ENCODE data around the gene KAZN.
A peak's percentile ranks its signal among the peaks of the same experiment; 100 is the strongest.

KAZN gene

GRCh38 chr1:15146142-15146680 is 547.7 kb downstream of the KAZN start:
- H3K9me3 Mint-ChIP-seq, result no peaks in the 10 kb centered on the region
- DNase-seq (ENCODE audit: low spot score in 2 of 2) (no peak), ATAC-seq (ENCODE audit: low read depth) (no peak)
- no peaks in the 10 kb centered on the region for H3K36me3 Mint-ChIP-seq
- peaks cover 14% of the 10 kb centered on the region for H3K27me3 Mint-ChIP-seq
- H3K4me3 Mint-ChIP-seq, result no peak overlapping the region
- H3K4me1 Mint-ChIP-seq, result no peaks in the 10 kb centered on the region
- H3K27ac Mint-ChIP-seq, result no peak overlapping the region

GRCh38 chr1:15146971-15147376 is 548.5 kb downstream of the KAZN start:
- no peak for ATAC-seq (ENCODE audit: low read depth)
- no peaks in the 10 kb centered on the region for H3K36me3 Mint-ChIP-seq
- H3K27ac Mint-ChIP-seq, result no peak overlapping the region
- DNase-seq (ENCODE audit: low spot score in 2 of 2), result no peak
- peaks cover 14% of the 10 kb centered on the region for H3K27me3 Mint-ChIP-seq
- H3K4me1 Mint-ChIP-seq, result no peaks in the 10 kb centered on the region
- no peaks in the 10 kb centered on the region for H3K9me3 Mint-ChIP-seq
- no peak overlapping the region for H3K4me3 Mint-ChIP-seq

- DNase-seq (ENCODE audit: low spot score in 2 of 2) (no peak), ATAC-seq (ENCODE audit: low read depth) (no peak)
- Mint-ChIP-seq H3K36me3 (no peaks in the 10 kb centered on the region), H3K27ac (no peak overlapping the region), H3K4me3 (no peak overlapping the region), H3K9me3 (no peaks in the 10 kb centered on the region), H3K4me1 (no peaks in the 10 kb centered on the region), H3K27me3 (peaks cover 15% of the 10 kb centered on the region)
Observed at GRCh38 chr1:15148004-15148403, 549.5 kb downstream of the KAZN start.

GRCh38 chr1:15148475-15148874 is 550.0 kb downstream of the KAZN start:
- Mint-ChIP-seq H3K9me3 (no peaks in the 10 kb centered on the region), H3K4me1 (no peaks in the 10 kb centered on the region), H3K27me3 (peaks cover 16% of the 10 kb centered on the region), H3K36me3 (no peaks in the 10 kb centered on the region), H3K4me3 (no peak overlapping the region), H3K27ac (no peak overlapping the region)
- DNase-seq (ENCODE audit: low spot score in 2 of 2) (no peak), ATAC-seq (ENCODE audit: low read depth) (no peak)

GRCh38 chr1:15148941-15149340 is 550.5 kb downstream of the KAZN start:
- H3K27ac Mint-ChIP-seq, result no peak overlapping the region
- no peaks in the 10 kb centered on the region for H3K36me3 Mint-ChIP-seq
- DNase-seq (ENCODE audit: low spot score in 2 of 2) (no peak), ATAC-seq (ENCODE audit: low read depth) (no peak)
- H3K9me3 Mint-ChIP-seq, result no peaks in the 10 kb centered on the region
- H3K27me3 Mint-ChIP-seq, result peaks cover 16% of the 10 kb centered on the region
- no peaks in the 10 kb centered on the region for H3K4me1 Mint-ChIP-seq
- H3K4me3 Mint-ChIP-seq, result no peak overlapping the region

- H3K27me3 Mint-ChIP-seq, result peaks cover 21% of the 10 kb centered on the region
- DNase-seq (ENCODE audit: low spot score in 2 of 2), result no peak
- no peak for ATAC-seq (ENCODE audit: low read depth)
- H3K27ac Mint-ChIP-seq, result no peak overlapping the region
- no peak overlapping the region for H3K4me3 Mint-ChIP-seq
- no peaks in the 10 kb centered on the region for H3K9me3 Mint-ChIP-seq
- peaks cover 6% of the 10 kb centered on the region for H3K4me1 Mint-ChIP-seq
- no peaks in the 10 kb centered on the region for H3K36me3 Mint-ChIP-seq
Observed at GRCh38 chr1:15150376-15150775, 551.9 kb downstream of the KAZN start.

- DNase-seq (ENCODE audit: low spot score in 2 of 2) (no peak), ATAC-seq (ENCODE audit: low read depth) (no peak)
- no peak overlapping the region for H3K27ac Mint-ChIP-seq
- H3K4me1 Mint-ChIP-seq, result peaks cover 12% of the 10 kb centered on the region
- peaks cover 22% of the 10 kb centered on the region for H3K27me3 Mint-ChIP-seq
- no peaks in the 10 kb centered on the region for H3K36me3 Mint-ChIP-seq
- H3K9me3 Mint-ChIP-seq, result no peaks in the 10 kb centered on the region
- H3K4me3 Mint-ChIP-seq, result no peak overlapping the region
Observed at GRCh38 chr1:15151377-15151806, 552.9 kb downstream of the KAZN start.

GRCh38 chr1:15151871-15152270 is 553.4 kb downstream of the KAZN start:
- Mint-ChIP-seq H3K27me3 (peaks cover 22% of the 10 kb centered on the region), H3K36me3 (no peaks in the 10 kb centered on the region), H3K4me3 (no peak overlapping the region), H3K4me1 (peaks cover 12% of the 10 kb centered on the region), H3K27ac (no peak overlapping the region), H3K9me3 (no peaks in the 10 kb centered on the region)
- DNase-seq (ENCODE audit: low spot score in 2 of 2) (no peak), ATAC-seq (ENCODE audit: low read depth) (no peak)

GRCh38 chr1:15152318-15153183 is 554.1 kb downstream of the KAZN start:
- Mint-ChIP-seq H3K36me3 (no peaks in the 10 kb centered on the region), H3K4me1 (peaks cover 12% of the 10 kb centered on the region), H3K4me3 (peak overlapping the region; percentile 29), H3K27me3 (peaks cover 22% of the 10 kb centered on the region), H3K9me3 (no peaks in the 10 kb centered on the region), H3K27ac (no peak overlapping the region)
- DNase-seq (ENCODE audit: low spot score in 2 of 2) (no peak), ATAC-seq (ENCODE audit: low read depth) (no peak)

GRCh38 chr1:15153184-15153841 is 554.8 kb downstream of the KAZN start, which contains the start of gene TMEM51:
TMEM51 (plus strand) TSS chr1:15153747; CDS start chr1:15215088, 61,341 bp downstream.
- Mint-ChIP-seq H3K27me3 (peaks cover 19% of the 10 kb centered on the region), H3K36me3 (no peaks in the 10 kb centered on the region), H3K4me1 (peaks cover 12% of the 10 kb centered on the region), H3K27ac (no peak within 1 kb of the TSS), H3K9me3 (no peaks in the 10 kb centered on the region), H3K4me3 (peak within 1 kb of the TSS; percentile 63)
- no peak for ATAC-seq (ENCODE audit: low read depth)
- no peak for DNase-seq (ENCODE audit: low spot score in 2 of 2)

- H3K27ac Mint-ChIP-seq, result no peak overlapping the region
- DNase-seq (ENCODE audit: low spot score in 2 of 2), result no peak
- H3K27me3 Mint-ChIP-seq, result peaks cover 16% of the 10 kb centered on the region
- no peak for ATAC-seq (ENCODE audit: low read depth)
- H3K4me1 Mint-ChIP-seq, result peaks cover 12% of the 10 kb centered on the region
- H3K9me3 Mint-ChIP-seq, result no peaks in the 10 kb centered on the region
- no peaks in the 10 kb centered on the region for H3K36me3 Mint-ChIP-seq
- peak overlapping the region; percentile 63 for H3K4me3 Mint-ChIP-seq
Observed at GRCh38 chr1:15153842-15154479, 555.5 kb downstream of the KAZN start.

GRCh38 chr1:15154480-15155036 is 556.1 kb downstream of the KAZN start:
- peaks cover 16% of the 10 kb centered on the region for H3K27me3 Mint-ChIP-seq
- no peak overlapping the region for H3K27ac Mint-ChIP-seq
- peaks cover 12% of the 10 kb centered on the region for H3K4me1 Mint-ChIP-seq
- DNase-seq (ENCODE audit: low spot score in 2 of 2) (no peak), ATAC-seq (ENCODE audit: low read depth) (no peak)
- H3K36me3 Mint-ChIP-seq, result no peaks in the 10 kb centered on the region
- no peaks in the 10 kb centered on the region for H3K9me3 Mint-ChIP-seq
- peak overlapping the region; percentile 63 for H3K4me3 Mint-ChIP-seq

- peaks cover 14% of the 10 kb centered on the region for H3K27me3 Mint-ChIP-seq
- H3K4me3 Mint-ChIP-seq, result no peak overlapping the region
- H3K27ac Mint-ChIP-seq, result no peak overlapping the region
- ATAC-seq (ENCODE audit: low read depth) (no peak), DNase-seq (ENCODE audit: low spot score in 2 of 2) (no peak)
- peaks cover 12% of the 10 kb centered on the region for H3K4me1 Mint-ChIP-seq
- H3K9me3 Mint-ChIP-seq, result no peaks in the 10 kb centered on the region
- no peaks in the 10 kb centered on the region for H3K36me3 Mint-ChIP-seq
Observed at GRCh38 chr1:15155191-15155590, 556.7 kb downstream of the KAZN start.

Data from memory B cell (primary cell).